HCT116 (cell line): Measurements from ENCODE around the gene CABP1. TPM values are rescaled to one million over a fixed set of nuclear protein-coding genes. Genes with fewer than 3 reads are reported as not detected.

ENCODE experiments used
- ATAC-seq: fragments of 200-7000 bp; cut with Tn5 transposase; 2 replicates; pipeline ENCODE4 v1.9.1; 2020; ENCODE audit warnings: mild to moderate bottlenecking, moderate library complexity
- BruUV-seq: library from RNA; stranded (reverse); fragments of 400-500 nt; replicated peaks from 2 replicates; lab custom pipeline; 2021; lab: Mats Ljungman, UMichigan
- CTCF ChIA-PET: fragments of 300-600 bp; sonication (Branson Sonifier 250); formaldehyde crosslinking; loops from one replicate; lab custom pipeline; 2021; ENCODE audit warnings: antibody characterized with exemption; lab: Charles Lee
- POLR2A ChIA-PET: fragments of 300-600, 350-600 bp; sonication (Branson Sonifier 250); formaldehyde crosslinking; loops from one replicate; lab custom pipeline; 2021; ENCODE audit warnings: antibody characterized with exemption; lab: Charles Lee
- RAD21 ChIA-PET, 2 experiments: fragments of 300-600 bp; sonication (Branson Sonifier 250); formaldehyde crosslinking; loops; one replicate each; lab custom pipeline; 2023; ENCODE audit warnings: low total read pairs in 2 of 2; ENCODE audit not compliant: uncharacterized antibody in 2 of 2, unreplicated experiment in 2 of 2, low non-redundant PET in 1 of 2; lab: Charles Lee
- DNase-seq: peaks from one replicate; pipeline ENCODE4 v3.0.0-alpha.2; 2010; ENCODE audit warnings: low read depth, low spot score
- H2AFZ ChIP-seq: fragments of 200-600 bp; shearing (Covaris generic), sonication (generic); 2 replicates; pipeline ENCODE4 v1.6.1; 2017; ENCODE audit warnings: low read depth, mixed run types, mixed read lengths, antibody characterized with exemption, low read length; ENCODE audit not compliant: poor library complexity, severe bottlenecking
- H3K27ac ChIP-seq: 2 replicates; pipeline ENCODE4 v1.5.1; 2012; ENCODE audit warnings: low read depth, low read length
- H3K27me3 ChIP-seq: fragments of 200-600 bp; sonication (generic); 2 replicates; pipeline ENCODE4 v1.6.1; 2016; ENCODE audit warnings: mixed run types, low read length, mixed read lengths; ENCODE audit not compliant: insufficient read depth
- H3K36me3 ChIP-seq, 2 experiments: fragments of 200-500 bp in 1 of 2; fragments of 200-600 bp in 1 of 2; sonication (Bioruptor generic) in 1 of 2; sonication (generic) in 1 of 2; 2 replicates each; pipeline versions ENCODE4 v1.5.1 to v1.6.1; 2014 to 2016; ENCODE audit warnings: low read length in 2 of 2, inconsistent platforms in 1 of 2, mixed read lengths in 1 of 2, mixed run types in 1 of 2; ENCODE audit not compliant: insufficient read depth in 2 of 2, control insufficient read depth in 1 of 2
- H3K4me1 ChIP-seq, 2 experiments: fragments of 200-600 bp in 1 of 2; sonication (generic) in 1 of 2; 2 replicates each; pipeline versions ENCODE4 v1.5.1 to v1.6.1; 2012 to 2017; ENCODE audit warnings: low read length in 2 of 2, inconsistent platforms in 1 of 2, mild to moderate bottlenecking in 1 of 2, mixed read lengths in 1 of 2, mixed run types in 1 of 2, moderate library complexity in 1 of 2; ENCODE audit not compliant: insufficient read depth in 2 of 2, control insufficient read depth in 1 of 2
- H3K4me2 ChIP-seq: fragments of 200-600 bp; sonication (generic); 2 replicates; pipeline ENCODE4 v1.6.1; 2017; ENCODE audit warnings: mixed run types, low read length, mixed read lengths
- H3K4me3 ChIP-seq, 2 experiments: fragments of 200-600 bp in 1 of 2; sonication (generic) in 1 of 2; replicated peaks in 1 of 2; 2 replicates each; pipeline ENCODE4 v1.5.1; 2011 to 2016; ENCODE audit warnings: low read length in 2 of 2, control low read depth in 1 of 2, low read depth in 1 of 2, mild to moderate bottlenecking in 1 of 2, mixed read lengths in 1 of 2, mixed run types in 1 of 2
- H3K79me2 ChIP-seq: fragments of 200-600 bp; sonication (generic); 2 replicates; pipeline ENCODE4 v1.6.1; 2017; ENCODE audit warnings: mild to moderate bottlenecking, mixed run types, low read length, moderate library complexity, mixed read lengths; ENCODE audit not compliant: insufficient read depth
- H3K9ac ChIP-seq: fragments of 200-600 bp; sonication (generic); 2 replicates; pipeline ENCODE4 v1.6.1; 2016; ENCODE audit warnings: low read length, mixed read lengths
- H3K9me2 ChIP-seq: fragments of 200-600 bp; sonication (generic), shearing (Covaris generic); 2 replicates; pipeline ENCODE4 v1.6.1; 2017; ENCODE audit warnings: mixed run types, mild to moderate bottlenecking, moderate library complexity; ENCODE audit not compliant: insufficient read depth
- H3K9me3 ChIP-seq, 2 experiments: fragments of 200-500 bp in 1 of 2; fragments of 200-600 bp in 1 of 2; sonication (Bioruptor generic) in 1 of 2; sonication (generic) in 1 of 2; 2 replicates each; pipeline ENCODE4 v1.6.1; 2014 to 2017; ENCODE audit warnings: low read length in 2 of 2, mixed read lengths in 2 of 2, inconsistent platforms in 1 of 2, low read depth in 1 of 2, mild to moderate bottlenecking in 1 of 2, mixed run types in 1 of 2, moderate library complexity in 1 of 2; ENCODE audit not compliant: control insufficient read depth in 1 of 2, insufficient read depth in 1 of 2
- H4K20me1 ChIP-seq: fragments of 200-600 bp; sonication (generic), shearing (Covaris generic); 2 replicates; pipeline ENCODE4 v1.6.1; 2017; ENCODE audit warnings: mixed run types, mild to moderate bottlenecking, moderate library complexity; ENCODE audit not compliant: insufficient read depth
- CBX3 ChIP-seq: IDR thresholded peaks from 2 replicates; pipeline ENCODE4 v1.6.1; 2012; ENCODE audit warnings: low read depth
- ELF1 ChIP-seq: IDR thresholded peaks from 2 replicates; pipeline ENCODE4 v1.6.1; 2012; ENCODE audit warnings: low read depth, borderline replicate concordance
- FOSL1 ChIP-seq: IDR thresholded peaks from 2 replicates; pipeline ENCODE4 v1.6.1; 2012; ENCODE audit warnings: low read depth
- JUND ChIP-seq: IDR thresholded peaks from 2 replicates; pipeline ENCODE4 v1.6.1; 2012
- POLR2A ChIP-seq: IDR thresholded peaks from 2 replicates; pipeline ENCODE4 v1.7.0; 2011; ENCODE audit warnings: borderline replicate concordance; ENCODE audit not compliant: insufficient read depth, insufficient read length; ENCODE audit errors: extremely low read depth
- POLR2AphosphoS5 ChIP-seq: IDR thresholded peaks from 2 replicates; pipeline ENCODE4 v1.6.1; 2011; ENCODE audit warnings: mild to moderate bottlenecking, low read depth, low read length, moderate library complexity
- RAD21 ChIP-seq: IDR thresholded peaks from 2 replicates; pipeline ENCODE4 v1.6.1; 2012; ENCODE audit warnings: low read depth, mild to moderate bottlenecking
- SIN3A ChIP-seq: IDR thresholded peaks from 2 replicates; pipeline ENCODE4 v1.6.1; 2012; ENCODE audit warnings: low read depth
- SP1 ChIP-seq: IDR thresholded peaks from 2 replicates; pipeline ENCODE4 v1.6.1; 2012; ENCODE audit warnings: low read depth
- TCF7L2 ChIP-seq: IDR thresholded peaks from 2 replicates; pipeline ENCODE4 v1.7.0; 2011; ENCODE audit warnings: borderline replicate concordance, inconsistent platforms; ENCODE audit not compliant: insufficient read depth, insufficient read length; ENCODE audit errors: extremely low read depth
- YY1 ChIP-seq: IDR thresholded peaks from 2 replicates; pipeline ENCODE4 v1.6.1; 2011; ENCODE audit warnings: low read length, low read depth, moderate library complexity, mild to moderate bottlenecking; ENCODE audit not compliant: insufficient replicate concordance; ENCODE audit errors: extremely low read depth
- ZNF274 ChIP-seq: fragments of 200-500 bp; sonication (Bioruptor generic); IDR thresholded peaks from 2 replicates; pipeline ENCODE4 v1.6.1; 2014; ENCODE audit warnings: mild to moderate bottlenecking, low read depth, low read length, inconsistent platforms
- intact Hi-C: fragments of 100-400 bp; cut with micrococcal nuclease; formaldehyde crosslinking; loops from 2 replicates; pipeline ENCODE4 v1.10.0; 2022
- total RNA-seq: library from RNA; stranded (reverse); gene quantifications from one replicate; pipeline ENCODE4 v1.2.1, GENCODE V29; 2021; ENCODE audit not compliant: unreplicated experiment
- TF ChIP-seq, protein P1 (sequence below): IDR thresholded peaks from 2 replicates; pipeline ENCODE4 v1.6.1; 2012
- TF ChIP-seq, protein P2 (sequence below), 3 experiments: fragments of 200-600 bp in 1 of 3; sonication (generic) in 1 of 3; IDR thresholded peaks in 2 of 3; conservative IDR thresholded peaks in 1 of 3; 2 replicates each; pipeline ENCODE4 v1.5.1; 2012 to 2017; ENCODE audit warnings: low read depth in 2 of 3, low read length in 2 of 3, antibody characterized with exemption in 1 of 3, borderline replicate concordance in 1 of 3, control low read depth in 1 of 3, mild to moderate bottlenecking in 1 of 3, mixed read lengths in 1 of 3, mixed run types in 1 of 3, moderate library complexity in 1 of 3; ENCODE audit not compliant: insufficient read depth in 1 of 3

Gene CABP1
- total RNA-seq, 1 experiment from 2014 or later, result 0.84 TPM

DNA sequence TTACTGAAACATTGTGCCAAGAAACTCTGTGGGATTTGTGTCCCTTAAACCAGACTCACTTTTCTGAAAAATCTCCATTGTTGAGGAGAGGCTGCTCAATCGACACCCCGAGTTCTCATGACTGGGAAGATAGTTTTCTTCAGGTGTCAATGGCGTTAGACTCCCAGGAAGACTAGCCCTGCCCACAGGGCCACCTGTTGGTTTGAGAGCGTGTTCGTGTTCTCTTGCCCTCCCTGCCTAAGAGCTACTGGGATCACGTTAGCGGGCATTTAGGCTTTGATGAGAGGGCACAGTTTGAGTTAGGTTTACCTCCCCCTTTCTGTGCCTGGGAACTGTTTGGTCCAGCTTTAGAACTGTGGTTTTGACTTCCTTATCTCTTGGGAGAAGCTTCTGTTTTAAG lies 59.1 kb downstream of the CABP1 start:
- H2AFZ ChIP-seq, result no peak overlapping the region
- H3K9ac ChIP-seq, result no peak overlapping the region
- no peaks in the 10 kb centered on the region for H3K27me3 ChIP-seq
- POLR2A ChIA-PET, result no interaction called here
- RAD21 ChIA-PET, result no interaction called here
- no peak for ATAC-seq
- H3K79me2 ChIP-seq, result peaks cover 3% of the 10 kb centered on the region; the same call in 1 of the 2 replicates
- no peak overlapping the region for H3K4me2 ChIP-seq
- no peak for DNase-seq
- intact Hi-C loops, result no loop called here
- H4K20me1 ChIP-seq, result no peaks in the 10 kb centered on the region
- no peak overlapping the region for H3K27ac ChIP-seq
- peaks cover 48 to 75% of the 10 kb centered on the region in 2 experiments for H3K36me3 ChIP-seq
- no peaks in the 10 kb centered on the region for H3K4me1 ChIP-seq
- no peaks in the 10 kb centered on the region for H3K9me3 ChIP-seq
- TF ChIP-seq POLR2AphosphoS5 (no peak), JUND (no peak), FOSL1 (no peak), RAD21 (no peak), ZNF274 (no peak), POLR2A (no peak), SIN3A (no peak), CBX3 (no peak), TCF7L2 (no peak), YY1 (no peak), SP1 (no peak), ELF1 (no peak)
- TF ChIP-seq, protein P1, sequence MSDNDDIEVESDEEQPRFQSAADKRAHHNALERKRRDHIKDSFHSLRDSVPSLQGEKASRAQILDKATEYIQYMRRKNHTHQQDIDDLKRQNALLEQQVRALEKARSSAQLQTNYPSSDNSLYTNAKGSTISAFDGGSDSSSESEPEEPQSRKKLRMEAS, result no peak
- TF ChIP-seq, protein P2, sequence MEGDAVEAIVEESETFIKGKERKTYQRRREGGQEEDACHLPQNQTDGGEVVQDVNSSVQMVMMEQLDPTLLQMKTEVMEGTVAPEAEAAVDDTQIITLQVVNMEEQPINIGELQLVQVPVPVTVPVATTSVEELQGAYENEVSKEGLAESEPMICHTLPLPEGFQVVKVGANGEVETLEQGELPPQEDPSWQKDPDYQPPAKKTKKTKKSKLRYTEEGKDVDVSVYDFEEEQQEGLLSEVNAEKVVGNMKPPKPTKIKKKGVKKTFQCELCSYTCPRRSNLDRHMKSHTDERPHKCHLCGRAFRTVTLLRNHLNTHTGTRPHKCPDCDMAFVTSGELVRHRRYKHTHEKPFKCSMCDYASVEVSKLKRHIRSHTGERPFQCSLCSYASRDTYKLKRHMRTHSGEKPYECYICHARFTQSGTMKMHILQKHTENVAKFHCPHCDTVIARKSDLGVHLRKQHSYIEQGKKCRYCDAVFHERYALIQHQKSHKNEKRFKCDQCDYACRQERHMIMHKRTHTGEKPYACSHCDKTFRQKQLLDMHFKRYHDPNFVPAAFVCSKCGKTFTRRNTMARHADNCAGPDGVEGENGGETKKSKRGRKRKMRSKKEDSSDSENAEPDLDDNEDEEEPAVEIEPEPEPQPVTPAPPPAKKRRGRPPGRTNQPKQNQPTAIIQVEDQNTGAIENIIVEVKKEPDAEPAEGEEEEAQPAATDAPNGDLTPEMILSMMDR (IDR thresholded peaks at IDR 0.05 in 2 of 3, conservative IDR thresholded peaks at IDR 0.05 in 1 of 3; ENCODE audit: borderline replicate concordance in 1 of 3, insufficient read depth in 1 of 3, low read depth in 2 of 3, low read length in 2 of 3), result no peak
- no peak overlapping the region for H3K4me3 ChIP-seq
- BruUV-seq, result no TSS peak
- CTCF ChIA-PET, result no interaction called here
- H3K9me2 ChIP-seq, result no peaks in the 10 kb centered on the region
